Measurements from ENCODE around the gene PRR5L.

The PRR5L gene

GRCh38 chr11:36398231-36398953 lies 102.3 kb downstream of the PRR5L start:
- H3K4me3 ChIP-seq (ENCODE audit: low read length): no peak overlapping the region
- no peaks in the 10 kb centered on the region for H3K9me3 ChIP-seq (ENCODE audit: control insufficient read depth, insufficient read depth, low read length)
- no peak overlapping the region for H3K27ac ChIP-seq (ENCODE audit: low read depth, low read length)
- H4K20me1 ChIP-seq (ENCODE audit: control insufficient read depth, insufficient read depth, low read depth, low read length): no peaks in the 10 kb centered on the region
- H3K9me2 ChIP-seq (replicated peaks; ENCODE audit: control insufficient read depth, low read length): no peaks in the 10 kb centered on the region
- H3F3A ChIP-seq (ENCODE audit: control insufficient read depth, insufficient read depth): no peaks in the 10 kb centered on the region
- H3K27me3 ChIP-seq (ENCODE audit: control insufficient read depth, low read length): 0 out of 2 replicates have a peak, but pooled peaks cover 4% of the 10 kb centered on the region
- H3K36me3 ChIP-seq (ENCODE audit: control insufficient read depth, low read length): no peaks in the 10 kb centered on the region
- no peak overlapping the region for H3K4me2 ChIP-seq (ENCODE audit: low read length)
- no peaks in the 10 kb centered on the region for H3K4me1 ChIP-seq (ENCODE audit: control insufficient read depth, low read length)
- no peaks in the 10 kb centered on the region for H3K79me2 ChIP-seq (ENCODE audit: control insufficient read depth, low read length)
- no peak for TF ChIP-seq EZH2phosphoT487 (IDR thresholded peaks at IDR 0.05; ENCODE audit: borderline replicate concordance, low read length)
- no peak for TF ChIP-seq CTCF (IDR thresholded peaks at IDR 0.05; ENCODE audit: low read depth, low read length, poor library complexity, severe bottlenecking)

GRCh38 chr11:36399236-36399635 lies 103.1 kb downstream of the PRR5L start:
- H3K79me2 ChIP-seq (ENCODE audit: control insufficient read depth, low read length): no peaks in the 10 kb centered on the region

GRCh38 chr11:36399745-36400144 lies 103.7 kb downstream of the PRR5L start:
- no peak overlapping the region for H3K4me3 ChIP-seq (ENCODE audit: low read length)
- no peaks in the 10 kb centered on the region for H4K20me1 ChIP-seq (ENCODE audit: control insufficient read depth, insufficient read depth, low read depth, low read length)
- H3K79me2 ChIP-seq (ENCODE audit: control insufficient read depth, low read length): no peaks in the 10 kb centered on the region
- H3K9me3 ChIP-seq (ENCODE audit: control insufficient read depth, insufficient read depth, low read length): no peaks in the 10 kb centered on the region
- no peaks in the 10 kb centered on the region for H3K9me2 ChIP-seq (replicated peaks; ENCODE audit: control insufficient read depth, low read length)
- 0 out of 2 replicates have a peak, but pooled peaks cover 2% of the 10 kb centered on the region for H3K27me3 ChIP-seq (ENCODE audit: control insufficient read depth, low read length)
- H3F3A ChIP-seq (ENCODE audit: control insufficient read depth, insufficient read depth): no peaks in the 10 kb centered on the region
- no peaks in the 10 kb centered on the region for H3K4me1 ChIP-seq (ENCODE audit: control insufficient read depth, low read length)
- H3K27ac ChIP-seq (ENCODE audit: low read depth, low read length): no peak overlapping the region
- no peak for TF ChIP-seq EZH2phosphoT487 (IDR thresholded peaks at IDR 0.05; ENCODE audit: borderline replicate concordance, low read length)
- no peaks in the 10 kb centered on the region for H3K36me3 ChIP-seq (ENCODE audit: control insufficient read depth, low read length)
- H3K4me2 ChIP-seq (ENCODE audit: low read length): no peak overlapping the region

More at GRCh38 chr11:36399236-36399635, 103.1 kb downstream of the PRR5L start:
- H3K9me3 ChIP-seq (ENCODE audit: control insufficient read depth, insufficient read depth, low read length): no peaks in the 10 kb centered on the region
- 0 out of 2 replicates have a peak, but pooled peaks cover 2% of the 10 kb centered on the region for H3K27me3 ChIP-seq (ENCODE audit: control insufficient read depth, low read length)
- H3K4me2 ChIP-seq (ENCODE audit: low read length): no peak overlapping the region
- no peaks in the 10 kb centered on the region for H3F3A ChIP-seq (ENCODE audit: control insufficient read depth, insufficient read depth)
- H4K20me1 ChIP-seq (ENCODE audit: control insufficient read depth, insufficient read depth, low read depth, low read length): no peaks in the 10 kb centered on the region
- TF ChIP-seq CTCF (IDR thresholded peaks at IDR 0.05; ENCODE audit: low read depth, low read length, poor library complexity, severe bottlenecking) (no peak), EZH2phosphoT487 (IDR thresholded peaks at IDR 0.05; ENCODE audit: borderline replicate concordance, low read length) (no peak)
- no peak overlapping the region for H3K27ac ChIP-seq (ENCODE audit: low read depth, low read length)
- no peaks in the 10 kb centered on the region for H3K9me2 ChIP-seq (replicated peaks; ENCODE audit: control insufficient read depth, low read length)
- H3K36me3 ChIP-seq (ENCODE audit: control insufficient read depth, low read length): no peaks in the 10 kb centered on the region
- H3K4me1 ChIP-seq (ENCODE audit: control insufficient read depth, low read length): no peaks in the 10 kb centered on the region
- H3K4me3 ChIP-seq (ENCODE audit: low read length): no peak overlapping the region

GRCh38 chr11:36400766-36401455 lies 104.8 kb downstream of the PRR5L start:
- no peaks in the 10 kb centered on the region for H3F3A ChIP-seq (ENCODE audit: control insufficient read depth, insufficient read depth)
- no peaks in the 10 kb centered on the region for H3K9me2 ChIP-seq (replicated peaks; ENCODE audit: control insufficient read depth, low read length)
- H4K20me1 ChIP-seq (ENCODE audit: control insufficient read depth, insufficient read depth, low read depth, low read length): no peaks in the 10 kb centered on the region
- no peaks in the 10 kb centered on the region for H3K9me3 ChIP-seq (ENCODE audit: control insufficient read depth, insufficient read depth, low read length)
- H3K27me3 ChIP-seq (ENCODE audit: control insufficient read depth, low read length): 0 out of 2 replicates have a peak, but pooled peaks cover 2% of the 10 kb centered on the region
- H3K79me2 ChIP-seq (ENCODE audit: control insufficient read depth, low read length): no peaks in the 10 kb centered on the region
- no peak for TF ChIP-seq CTCF (IDR thresholded peaks at IDR 0.05; ENCODE audit: low read depth, low read length, poor library complexity, severe bottlenecking)
- no peaks in the 10 kb centered on the region for H3K4me1 ChIP-seq (ENCODE audit: control insufficient read depth, low read length)
- no peak overlapping the region for H3K27ac ChIP-seq (ENCODE audit: low read depth, low read length)
- no peaks in the 10 kb centered on the region for H3K36me3 ChIP-seq (ENCODE audit: control insufficient read depth, low read length)
- H3K4me2 ChIP-seq (ENCODE audit: low read length): no peak overlapping the region
- no peak overlapping the region for H3K4me3 ChIP-seq (ENCODE audit: low read length)
